Mucosa of rectum (tissue), 2 donors: ENCODE measurements around the gene TANGO2.
"Not testable (repeated sequence)": the region's sequence is repeated elsewhere in the genome, so short reads cannot be mapped to it uniquely, and the experiment has no call there.

ENCODE experiments used
- H3K27ac ChIP-seq, 2 donors: one replicate each; pipeline ENCODE4 v1.7.0; 2013; ENCODE audit warnings: inconsistent platforms in 2 of 2, low read depth in 2 of 2, low read length in 2 of 2
- H3K27me3 ChIP-seq, 2 donors: one replicate each; pipeline ENCODE4 v1.7.0; 2013; ENCODE audit warnings: low read length in 2 of 2; ENCODE audit not compliant: control insufficient read depth in 2 of 2, insufficient read depth in 2 of 2
- H3K36me3 ChIP-seq, 2 donors: one replicate each; pipeline ENCODE4 v1.7.0; 2013; ENCODE audit warnings: low read length in 2 of 2; ENCODE audit not compliant: control insufficient read depth in 2 of 2, insufficient read depth in 2 of 2
- H3K4me1 ChIP-seq, 2 donors: one replicate each; pipeline ENCODE4 v1.7.0; 2013; ENCODE audit warnings: low read length in 2 of 2, mild to moderate bottlenecking in 1 of 2; ENCODE audit not compliant: control insufficient read depth in 2 of 2, insufficient read depth in 2 of 2
- H3K4me3 ChIP-seq, 2 donors: one replicate each; pipeline ENCODE4 v1.7.0; 2013; ENCODE audit warnings: low read length in 2 of 2
- H3K9ac ChIP-seq, 2 donors: one replicate each; pipeline ENCODE4 v1.7.0; 2013; ENCODE audit warnings: low read length in 2 of 2, low read depth in 1 of 2, mild to moderate bottlenecking in 1 of 2
- H3K9me3 ChIP-seq, 2 donors: one replicate each; pipeline ENCODE4 v1.7.0; 2013; ENCODE audit warnings: low read length in 2 of 2; ENCODE audit not compliant: control insufficient read depth in 2 of 2
- donor health status: healthy.
- donor health status: Normal muscosa, but diverticular disease.

The TANGO2 gene

GRCh38 chr22:20066617-20067383 is 45.9 kb downstream of the TANGO2 start:
- H3K27ac ChIP-seq = no peak overlapping the region
- peaks cover 14 to 20% of the 10 kb centered on the region in 2 donors for H3K36me3 ChIP-seq
- H3K4me3 ChIP-seq = no peak overlapping the region
- no peaks in the 10 kb centered on the region for H3K9me3 ChIP-seq
- no peak overlapping the region for H3K9ac ChIP-seq
- H3K27me3 ChIP-seq = no peaks in the 10 kb centered on the region
- H3K4me1 ChIP-seq = no peaks in the 10 kb centered on the region

GRCh38 chr22:20067384-20067682 is 46.4 kb downstream of the TANGO2 start:
- not testable (repeated sequence) for H3K4me3 ChIP-seq, H3K27me3 ChIP-seq, H3K9me3 ChIP-seq, H3K9ac ChIP-seq, H3K27ac ChIP-seq, H3K4me1 ChIP-seq
- peaks cover 12 to 17% of the 10 kb centered on the region in 2 donors for H3K36me3 ChIP-seq

GRCh38 chr22:20068640-20069039 is 47.7 kb downstream of the TANGO2 start:
- Histone ChIP-seq H3K36me3 (peaks cover 10 to 12% of the 10 kb centered on the region in 2 donors), H3K9ac (no peak overlapping the region), H3K4me1 (no peaks in the 10 kb centered on the region), H3K9me3 (no peaks in the 10 kb centered on the region), H3K4me3 (no peak overlapping the region), H3K27me3 (no peaks in the 10 kb centered on the region), H3K27ac (no peak overlapping the region)

- H3K9ac ChIP-seq = no peak overlapping the region
- H3K27me3 ChIP-seq = no peaks in the 10 kb centered on the region
- no peak overlapping the region for H3K27ac ChIP-seq
- H3K4me1 ChIP-seq = no peaks in the 10 kb centered on the region
- H3K36me3 ChIP-seq = peaks cover 5% of the 10 kb centered on the region in 2 donors
- no peaks in the 10 kb centered on the region for H3K9me3 ChIP-seq
- no peak overlapping the region for H3K4me3 ChIP-seq
These were observed 48.6 kb downstream of the TANGO2 start for GRCh38 chr22:20069331-20070042.

- Histone ChIP-seq H3K9me3 (no peaks in the 10 kb centered on the region), H3K9ac (no peak overlapping the region), H3K4me3 (no peak overlapping the region), H3K27me3 (no peaks in the 10 kb centered on the region), H3K27ac (no peak overlapping the region), H3K4me1 (no peaks in the 10 kb centered on the region), H3K36me3 (no peaks in the 10 kb centered on the region)
These were observed 50.6 kb downstream of the TANGO2 start for GRCh38 chr22:20071524-20071972.

- Histone ChIP-seq H3K36me3 (no peaks in the 10 kb centered on the region), H3K27me3 (no peaks in the 10 kb centered on the region), H3K4me3 (no peak overlapping the region), H3K4me1 (peaks cover 8 to 11% of the 10 kb centered on the region in 2 donors), H3K9me3 (no peaks in the 10 kb centered on the region), H3K9ac (no peak overlapping the region), H3K27ac (no peak overlapping the region)
These were observed 55.8 kb downstream of the TANGO2 start for GRCh38 chr22:20076627-20077172.

- peak within 1 kb of the TSS; percentile 82 to 86 for H3K9ac ChIP-seq
- no peaks in the 10 kb centered on the region for H3K9me3 ChIP-seq
- H3K4me1 ChIP-seq = peaks cover 8 to 27% of the 10 kb centered on the region in 2 donors
- peak within 1 kb of the TSS; percentile 88 to 91 for H3K27ac ChIP-seq
- no peaks in the 10 kb centered on the region for H3K27me3 ChIP-seq
- H3K36me3 ChIP-seq = no peaks in the 10 kb centered on the region
- peak within 1 kb of the TSS; percentile 77 to 96 for H3K4me3 ChIP-seq
These were observed 59.0 kb downstream of the TANGO2 start, which contains the start of gene DGCR8 for GRCh38 chr22:20079745-20080444. Gene DGCR8, plus strand, starts transcription at chr22:20080241. Its CDS starts 5,723 bp downstream, at chr22:20085964.

GRCh38 chr22:20080445-20080775 is 59.5 kb downstream of the TANGO2 start:
- peaks cover 0 to under 1% of the 10 kb centered on the region in 2 donors for H3K36me3 ChIP-seq
- no peaks in the 10 kb centered on the region for H3K9me3 ChIP-seq
- peak overlapping the region; percentile 78 to 82 for H3K9ac ChIP-seq
- H3K27ac ChIP-seq = peak overlapping the region; percentile 79 to 88
- no peaks in the 10 kb centered on the region for H3K27me3 ChIP-seq
- H3K4me1 ChIP-seq = peaks cover 8 to 28% of the 10 kb centered on the region in 2 donors
- peak overlapping the region; percentile 77 to 96 for H3K4me3 ChIP-seq

- peak overlapping the region; percentile 78 to 82 for H3K9ac ChIP-seq
- peak overlapping the region; percentile 77 to 96 for H3K4me3 ChIP-seq
- no peaks in the 10 kb centered on the region for H3K27me3 ChIP-seq
- peak overlapping the region; percentile 79 to 88 for H3K27ac ChIP-seq
- H3K36me3 ChIP-seq = peaks cover 4 to 7% of the 10 kb centered on the region in 2 donors
- no peaks in the 10 kb centered on the region for H3K9me3 ChIP-seq
- H3K4me1 ChIP-seq = peaks cover 8 to 28% of the 10 kb centered on the region in 2 donors
These were observed 60.1 kb downstream of the TANGO2 start for GRCh38 chr22:20080776-20081654.
